ENCODE data around the gene AMFR.

- TF ChIP-seq CTCF (IDR thresholded peaks at IDR 0.05) (no peak), POLR2AphosphoS5 (IDR thresholded peaks at IDR 0.05) (no peak), POLR2A (IDR thresholded peaks at IDR 0.05) (no peak), EP300 (IDR thresholded peaks at IDR 0.05) (no peak)
Measured at GRCh38 chr16:56349086-56349415, 76.3 kb downstream of the AMFR start.

All from stomach (tissue), 4 donors.